ENCODE measurements around the gene CCL16. TPM values are rescaled to one million over a fixed set of nuclear protein-coding genes. Genes with fewer than 3 reads are reported as not detected.
A peak's percentile ranks its signal among the peaks of the same experiment; 100 is the strongest.
"Not testable (repeated sequence)": the region's sequence is repeated elsewhere in the genome, so short reads cannot be mapped to it uniquely, and the experiment has no call there.

CCL16 gene, protein sequence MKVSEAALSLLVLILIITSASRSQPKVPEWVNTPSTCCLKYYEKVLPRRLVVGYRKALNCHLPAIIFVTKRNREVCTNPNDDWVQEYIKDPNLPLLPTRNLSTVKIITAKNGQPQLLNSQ
- not detected in 2 replicates for total RNA-seq

- Mint-ChIP-seq H3K4me3 (no peak within 1 kb of the TSS), H3K36me3 (ENCODE audit: low read depth) (no peaks in the 10 kb centered on the region), H3K4me1 (ENCODE audit: low read depth) (no peaks in the 10 kb centered on the region), H3K9me3 (no peaks in the 10 kb centered on the region), H3K27me3 (ENCODE audit: insufficient read depth) (peaks cover 16% of the 10 kb centered on the region), H3K27ac (no peak within 1 kb of the TSS)
- intact Hi-C loops (cut with micrococcal nuclease), result no loop called here
- DNase-seq (ENCODE audit: low spot score), result no peak
Observed at GRCh38 chr17:35981246-35981645, at the start of gene CCL16. CCL16 (minus strand) TSS chr17:35981497; CDS start chr17:35981420, 77 bp downstream.

DNA sequence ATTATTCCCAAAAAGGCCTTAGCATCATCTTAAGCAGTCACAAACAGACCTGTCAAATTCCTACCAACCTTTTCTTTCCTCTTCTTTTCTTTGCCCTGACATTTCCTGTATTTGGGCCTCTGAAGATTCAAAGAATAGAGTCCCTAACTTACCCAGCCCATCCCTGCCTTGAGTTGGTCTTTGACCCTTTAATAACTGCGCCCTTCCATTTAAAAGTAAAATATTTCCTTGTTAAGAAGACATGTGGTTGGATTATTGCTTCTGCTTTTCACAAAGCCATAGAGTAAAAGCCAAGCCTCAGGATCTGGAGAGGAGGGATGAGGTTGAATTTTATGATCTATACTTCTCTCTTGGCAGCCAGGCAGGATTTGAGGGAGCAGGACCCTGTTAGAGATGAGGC is 49.7 kb upstream of the CCL16 start:
- H3K27ac Mint-ChIP-seq, result no peak overlapping the region
- no peaks in the 10 kb centered on the region for H3K9me3 Mint-ChIP-seq
- H3K27me3 Mint-ChIP-seq (ENCODE audit: insufficient read depth), result peaks cover 32% of the 10 kb centered on the region
- H3K4me3 Mint-ChIP-seq, result no peak overlapping the region
- no peak for DNase-seq (ENCODE audit: low spot score)
- intact Hi-C loops (cut with micrococcal nuclease), result no loop called here
- H3K4me1 Mint-ChIP-seq (ENCODE audit: low read depth), result no peaks in the 10 kb centered on the region
- H3K36me3 Mint-ChIP-seq (ENCODE audit: low read depth), result no peaks in the 10 kb centered on the region

DNA sequence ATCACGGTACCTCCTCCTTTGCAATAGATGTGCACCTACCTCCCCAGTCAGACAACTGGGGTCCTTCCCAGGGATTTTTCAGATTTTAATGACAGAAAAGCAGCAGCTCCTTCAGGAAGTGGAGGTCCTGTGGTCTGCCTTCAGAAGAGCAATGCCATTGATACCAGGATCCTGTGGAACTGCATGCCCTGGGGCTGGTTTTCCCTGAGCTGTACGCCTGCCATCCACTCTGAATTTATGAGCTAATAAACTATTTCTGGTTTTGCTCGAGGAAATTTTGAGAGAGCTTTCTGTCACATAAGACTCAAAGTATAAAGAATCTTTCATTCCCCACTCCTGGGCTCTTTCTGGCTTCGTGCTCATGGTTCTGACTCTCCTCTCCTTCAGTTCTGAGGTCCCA is 46.5 kb upstream of the CCL16 start:
- H3K27me3 Mint-ChIP-seq (ENCODE audit: insufficient read depth), result peaks cover 20% of the 10 kb centered on the region
- intact Hi-C loops (cut with micrococcal nuclease), result loop anchor here (10.0 kb wide), 1 partner anchor 57 kb away; no protein-coding TSS in a partner anchor
- H3K27ac Mint-ChIP-seq, result no peak overlapping the region
- H3K36me3 Mint-ChIP-seq (ENCODE audit: low read depth), result no peaks in the 10 kb centered on the region
- no peak for DNase-seq (ENCODE audit: low spot score)
- no peaks in the 10 kb centered on the region for H3K9me3 Mint-ChIP-seq
- no peaks in the 10 kb centered on the region for H3K4me1 Mint-ChIP-seq (ENCODE audit: low read depth)
- no peak overlapping the region for H3K4me3 Mint-ChIP-seq

GRCh38 chr17:36024106-36024869 is 43.0 kb upstream of the CCL16 start:
- no peak for DNase-seq (ENCODE audit: low spot score)
- Mint-ChIP-seq H3K4me3 (no peak overlapping the region), H3K9me3 (no peaks in the 10 kb centered on the region), H3K36me3 (ENCODE audit: low read depth) (no peaks in the 10 kb centered on the region), H3K27ac (no peak overlapping the region), H3K27me3 (ENCODE audit: insufficient read depth) (peaks cover 29% of the 10 kb centered on the region), H3K4me1 (ENCODE audit: low read depth) (no peaks in the 10 kb centered on the region)
- intact Hi-C loops (cut with micrococcal nuclease), result loop anchor here (10.0 kb wide), 1 partner anchor 61 kb away; no protein-coding TSS in a partner anchor

GRCh38 chr17:36019423-36019822 is 38.1 kb upstream of the CCL16 start:
- Mint-ChIP-seq H3K36me3 (ENCODE audit: low read depth) (no peaks in the 10 kb centered on the region), H3K4me1 (ENCODE audit: low read depth) (no peaks in the 10 kb centered on the region), H3K27ac (no peak overlapping the region), H3K9me3 (no peaks in the 10 kb centered on the region), H3K27me3 (ENCODE audit: insufficient read depth) (peaks cover 31% of the 10 kb centered on the region), H3K4me3 (no peak overlapping the region)
- intact Hi-C loops (cut with micrococcal nuclease), result no loop called here
- DNase-seq (ENCODE audit: low spot score), result no peak

GRCh38 chr17:36017799-36018198 is 36.5 kb upstream of the CCL16 start, which contains the start of gene CCL23:
CCL23 (minus strand) TSS chr17:36017972; CDS start chr17:36017897, 75 bp downstream.
- Mint-ChIP-seq H3K27me3 (ENCODE audit: insufficient read depth) (peaks cover 27% of the 10 kb centered on the region), H3K4me1 (ENCODE audit: low read depth) (no peaks in the 10 kb centered on the region), H3K9me3 (no peaks in the 10 kb centered on the region), H3K27ac (no peak within 1 kb of the TSS), H3K36me3 (ENCODE audit: low read depth) (no peaks in the 10 kb centered on the region), H3K4me3 (no peak within 1 kb of the TSS)
- intact Hi-C loops (cut with micrococcal nuclease), result no loop called here
- DNase-seq (ENCODE audit: low spot score), result no peak

DNA sequence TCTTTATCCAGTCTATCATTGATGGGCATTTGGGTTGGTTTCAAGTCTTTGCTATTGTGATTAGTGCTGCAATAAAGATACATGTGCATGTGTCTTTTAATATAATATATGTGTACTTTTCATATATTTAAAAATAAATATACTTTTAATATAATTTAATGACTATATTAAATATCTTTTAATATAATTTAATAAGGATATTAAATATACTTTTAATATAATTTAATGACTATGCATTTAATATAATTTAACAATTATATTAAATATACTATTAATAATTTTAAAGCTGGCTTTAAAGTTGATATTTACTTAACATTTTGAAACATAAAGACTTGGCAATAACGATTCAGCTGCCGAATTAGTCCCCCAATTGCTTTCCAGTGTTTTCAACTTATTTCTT is 35.3 kb upstream of the CCL16 start:
- no peak for DNase-seq (ENCODE audit: low spot score)
- H3K4me1 Mint-ChIP-seq (ENCODE audit: low read depth), result no peaks in the 10 kb centered on the region
- H3K27ac Mint-ChIP-seq, result peak overlapping the region; percentile 30
- H3K9me3 Mint-ChIP-seq, result no peaks in the 10 kb centered on the region
- H3K4me3 Mint-ChIP-seq, result no peak overlapping the region
- intact Hi-C loops (cut with micrococcal nuclease), result no loop called here
- H3K27me3 Mint-ChIP-seq (ENCODE audit: insufficient read depth), result peaks cover 25% of the 10 kb centered on the region
- no peaks in the 10 kb centered on the region for H3K36me3 Mint-ChIP-seq (ENCODE audit: low read depth)

- H3K36me3 Mint-ChIP-seq (ENCODE audit: low read depth); H3K27ac Mint-ChIP-seq; H3K4me3 Mint-ChIP-seq; H3K9me3 Mint-ChIP-seq; H3K4me1 Mint-ChIP-seq (ENCODE audit: low read depth); DNase-seq (ENCODE audit: low spot score); intact Hi-C loops (cut with micrococcal nuclease): not testable (repeated sequence)
- peaks cover 19% of the 10 kb centered on the region for H3K27me3 Mint-ChIP-seq (ENCODE audit: insufficient read depth)
Observed at GRCh38 chr17:36015895-36016294, 34.6 kb upstream of the CCL16 start.

DNA sequence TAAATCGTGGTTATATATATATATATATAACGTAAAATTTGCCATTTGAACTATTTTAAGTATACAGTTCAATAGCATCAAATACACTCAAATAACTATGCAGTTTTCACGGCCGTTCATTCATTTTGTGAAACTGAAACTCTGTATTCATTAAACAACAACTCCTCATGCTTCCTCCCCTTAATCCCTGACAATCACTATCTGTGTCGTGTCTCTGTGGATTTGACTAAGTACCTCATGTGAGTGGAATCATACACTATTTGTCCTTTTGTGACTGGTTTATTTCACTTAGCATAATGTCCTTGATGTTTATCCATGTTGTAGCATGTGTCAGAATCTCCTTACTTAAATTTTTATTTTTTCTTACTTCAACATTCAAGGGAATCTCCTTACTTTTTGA is 33.6 kb upstream of the CCL16 start:
- intact Hi-C loops (cut with micrococcal nuclease), result loop anchor here (5.0 kb wide), 1 partner anchor 47 kb away; the partner anchor contains the start of gene CCL18
- H3K27me3 Mint-ChIP-seq (ENCODE audit: insufficient read depth), result peaks cover 11% of the 10 kb centered on the region
- no peak overlapping the region for H3K27ac Mint-ChIP-seq
- H3K9me3 Mint-ChIP-seq, result no peaks in the 10 kb centered on the region
- H3K4me1 Mint-ChIP-seq (ENCODE audit: low read depth), result no peaks in the 10 kb centered on the region
- no peaks in the 10 kb centered on the region for H3K36me3 Mint-ChIP-seq (ENCODE audit: low read depth)
- H3K4me3 Mint-ChIP-seq, result no peak overlapping the region
- DNase-seq (ENCODE audit: low spot score), result no peak

- Mint-ChIP-seq H3K4me1 (ENCODE audit: low read depth) (no peaks in the 10 kb centered on the region), H3K36me3 (ENCODE audit: low read depth) (no peaks in the 10 kb centered on the region), H3K27ac (no peak overlapping the region), H3K27me3 (ENCODE audit: insufficient read depth) (peaks cover 8% of the 10 kb centered on the region), H3K4me3 (no peak overlapping the region), H3K9me3 (no peaks in the 10 kb centered on the region)
- no peak for DNase-seq (ENCODE audit: low spot score)
- intact Hi-C loops (cut with micrococcal nuclease), result loop anchor here (5.0 kb wide), 1 partner anchor 51 kb away; the partner anchor contains the start of gene CCL18
Observed at GRCh38 chr17:36011201-36011600, 29.9 kb upstream of the CCL16 start.

DNA sequence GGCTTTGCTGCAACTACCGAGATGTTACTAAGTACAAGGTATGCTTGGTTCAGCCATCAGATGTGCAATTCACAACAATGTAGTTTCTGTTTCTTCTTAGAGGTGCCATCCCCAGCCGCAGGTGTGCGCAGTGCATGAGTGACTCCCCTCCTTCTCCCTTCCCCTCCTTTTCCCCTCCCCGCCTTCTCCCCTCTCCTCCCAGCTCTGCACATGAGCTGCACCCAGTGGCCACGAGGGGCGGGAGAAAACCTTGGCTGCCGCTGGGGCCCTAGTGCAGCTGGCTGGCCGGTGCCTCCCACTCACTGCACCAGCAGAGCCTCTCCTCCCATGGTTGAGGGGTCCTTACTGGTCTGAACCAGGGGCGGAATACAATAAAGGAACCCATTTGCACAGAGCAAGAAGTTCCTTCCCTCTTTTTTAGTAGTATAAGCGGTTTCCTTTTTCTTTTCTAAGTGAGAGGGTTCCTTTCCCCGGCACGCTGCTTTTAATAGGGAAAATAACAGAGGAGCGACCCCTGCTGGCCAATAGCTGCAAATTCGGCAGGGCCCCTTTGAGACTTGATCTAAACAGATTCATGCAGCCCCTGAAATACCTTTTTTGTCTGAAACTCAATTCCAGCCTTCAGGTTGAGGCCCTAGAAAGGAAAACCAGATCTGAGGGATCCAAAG is 27.8 kb upstream of the CCL16 start:
- no peak for DNase-seq (ENCODE audit: low spot score)
- intact Hi-C loops (cut with micrococcal nuclease), result loop anchor here (1.0 kb wide), 1 partner anchor 160 kb away; no protein-coding TSS in a partner anchor
- H3K4me3 Mint-ChIP-seq, result no peak overlapping the region
- no peak overlapping the region for H3K27ac Mint-ChIP-seq
- H3K9me3 Mint-ChIP-seq, result no peaks in the 10 kb centered on the region
- peaks cover 8% of the 10 kb centered on the region for H3K27me3 Mint-ChIP-seq (ENCODE audit: insufficient read depth)
- H3K4me1 Mint-ChIP-seq (ENCODE audit: low read depth), result peaks cover 7% of the 10 kb centered on the region
- H3K36me3 Mint-ChIP-seq (ENCODE audit: low read depth), result no peaks in the 10 kb centered on the region

- no peak overlapping the region for H3K27ac Mint-ChIP-seq
- H3K9me3 Mint-ChIP-seq, result no peaks in the 10 kb centered on the region
- H3K4me1 Mint-ChIP-seq (ENCODE audit: low read depth), result peaks cover 7% of the 10 kb centered on the region
- intact Hi-C loops (cut with micrococcal nuclease), result no loop called here
- no peaks in the 10 kb centered on the region for H3K36me3 Mint-ChIP-seq (ENCODE audit: low read depth)
- peaks cover 10% of the 10 kb centered on the region for H3K27me3 Mint-ChIP-seq (ENCODE audit: insufficient read depth)
- DNase-seq (ENCODE audit: low spot score), result no peak
- H3K4me3 Mint-ChIP-seq, result no peak overlapping the region
Observed at GRCh38 chr17:36004594-36005108, 23.4 kb upstream of the CCL16 start.

- intact Hi-C loops (cut with micrococcal nuclease), result no loop called here
- no peak for DNase-seq (ENCODE audit: low spot score)
- Mint-ChIP-seq H3K4me3 (no peak overlapping the region), H3K9me3 (no peaks in the 10 kb centered on the region), H3K27ac (no peak overlapping the region), H3K36me3 (ENCODE audit: low read depth) (no peaks in the 10 kb centered on the region), H3K4me1 (ENCODE audit: low read depth) (peaks cover 10% of the 10 kb centered on the region), H3K27me3 (ENCODE audit: insufficient read depth) (peaks cover 7% of the 10 kb centered on the region)
Observed at GRCh38 chr17:36002631-36003030, 21.3 kb upstream of the CCL16 start.

Measured in activated T-helper 1 cell treated with anti-CD3 and anti-CD28 coated beads, Interleukin-12 subunit alpha, Interleukin-12 subunit beta, Interleukin-2, Interleukin-4 antibody, amounts not matched to agents 30 ng/mL and 10 ng/mL and 1 ng/mL, durations not matched to agents 14 hours and 24 hours and 36 hours (primary cell).